HG03442 (cell line): Measurements from ENCODE around the gene KATNA1.

ENCODE experiments used
- ATAC-seq: cut with Tn5 transposase; IDR thresholded peaks from one replicate; pipeline ENCODE4 v1.9.1; 2021; ENCODE audit warnings: mild to moderate bottlenecking, moderate library complexity; ENCODE audit not compliant: unreplicated experiment

The KATNA1 gene

GRCh38 chr6:149545258-149545753 is 103.2 kb downstream of the KATNA1 start:
- no peak for ATAC-seq
